Ovary (tissue), 3 donors: ENCODE data around the gene SLC47A2.

Source experiments
- CTCF ChIP-seq, 3 donors: fragments of 450-650 bp in 2 of 3; fragments of 200-600 bp in 1 of 3; IDR thresholded peaks; one replicate each; pipeline versions ENCODE4 v1.5.1 to v1.8.0; 2016 to 2022; ENCODE audit warnings: antibody characterized with exemption in 3 of 3, mild to moderate bottlenecking in 1 of 3
- EP300 ChIP-seq: sonication (generic); formaldehyde crosslinking; IDR thresholded peaks from one replicate; pipeline ENCODE4 v1.6.1; 2017; ENCODE audit warnings: antibody characterized with exemption
- POLR2A ChIP-seq: fragments of 450-650 bp; IDR thresholded peaks from one replicate; pipeline ENCODE4 v1.6.1; 2017; ENCODE audit warnings: antibody characterized with exemption, mild to moderate bottlenecking, moderate library complexity
- donor health status: DM: no; HTN: no; CAD: no.

- TF ChIP-seq CTCF (IDR thresholded peaks at IDR 0.05) (no peak), EP300 (no peak), POLR2A (no peak)
Observed at GRCh38 chr17:19717031-19717360, 612 bp upstream of the SLC47A2 start.
